Common myeloid progenitor, CD34-positive (primary cell): ENCODE measurements around the gene SEC14L2.
"Not testable (repeated sequence)": the region's sequence is repeated elsewhere in the genome, so short reads cannot be mapped to it uniquely, and the experiment has no call there.

Experiments
- CTCF ChIA-PET: fragments of 350-600 bp; sonication (Branson Sonifier 250); formaldehyde crosslinking; loops from one replicate; lab custom pipeline; 2021; ENCODE audit warnings: antibody characterized with exemption; lab: Charles Lee
- POLR2A ChIA-PET: fragments of 350-600 bp; sonication (Branson Sonifier 250); formaldehyde crosslinking; loops from one replicate; lab custom pipeline; 2021; ENCODE audit warnings: antibody characterized with exemption; lab: Charles Lee
- DNase-seq, 3 donors: peaks; one replicate each; pipeline versions ENCODE4 v3.0.0 to v3.0.0-alpha.2; 2013
- H3K27ac ChIP-seq, 2 experiments: 1 replicate in 1 of 2; 2 replicates in 1 of 2; pipeline ENCODE4 v1.7.0; 2013; ENCODE audit warnings: inconsistent platforms in 2 of 2, low read length in 2 of 2, mild to moderate bottlenecking in 2 of 2, low read depth in 1 of 2, moderate library complexity in 1 of 2; ENCODE audit not compliant: severe bottlenecking in 2 of 2, insufficient read depth in 1 of 2, poor library complexity in 1 of 2
- H3K27me3 ChIP-seq, 5 experiments: replicated peaks in 2 of 5; 1 replicate in 3 of 5; 2 replicates in 2 of 5; pipeline versions ENCODE4 v1.6.1 to v1.7.0; 2013; ENCODE audit warnings: low read length in 4 of 5, mild to moderate bottlenecking in 2 of 5, moderate library complexity in 2 of 5, inconsistent platforms in 1 of 5; ENCODE audit not compliant: insufficient read depth in 5 of 5, control insufficient read depth in 4 of 5
- H3K36me3 ChIP-seq, 4 experiments: 1 replicate in 2 of 4; 2 replicates in 2 of 4; pipeline versions ENCODE4 v1.6.1 to v1.7.0; 2013; ENCODE audit warnings: low read length in 3 of 4, control low read depth in 1 of 4, mild to moderate bottlenecking in 1 of 4; ENCODE audit not compliant: control insufficient read depth in 4 of 4, insufficient read depth in 4 of 4
- H3K4me1 ChIP-seq, 4 experiments: 1 replicate in 3 of 4; 2 replicates in 1 of 4; pipeline versions ENCODE4 v1.6.1 to v1.7.1; 2013; ENCODE audit warnings: low read length in 3 of 4, mild to moderate bottlenecking in 3 of 4, control low read depth in 1 of 4, inconsistent platforms in 1 of 4, moderate library complexity in 1 of 4; ENCODE audit not compliant: control insufficient read depth in 4 of 4, insufficient read depth in 4 of 4; ENCODE audit errors: control extremely low read depth in 1 of 4
- H3K4me3 ChIP-seq, 7 experiments: 1 replicate in 4 of 7; 2 replicates in 3 of 7; pipeline versions ENCODE4 v1.5.1 to v1.7.0; 2013; ENCODE audit warnings: mild to moderate bottlenecking in 7 of 7, low read length in 6 of 7, moderate library complexity in 6 of 7, inconsistent platforms in 2 of 7, low read depth in 2 of 7, control low read depth in 1 of 7; ENCODE audit not compliant: insufficient read depth in 4 of 7, control insufficient read depth in 1 of 7; ENCODE audit errors: extremely low read depth in 1 of 7
- H3K9me3 ChIP-seq, 5 experiments: 1 replicate in 4 of 5; 2 replicates in 1 of 5; pipeline versions ENCODE4 v1.6.1 to v1.7.1; 2013; ENCODE audit warnings: low read length in 4 of 5, mild to moderate bottlenecking in 2 of 5, inconsistent platforms in 1 of 5, low read depth in 1 of 5, moderate library complexity in 1 of 5; ENCODE audit not compliant: control insufficient read depth in 4 of 5, insufficient read depth in 2 of 5; ENCODE audit errors: control extremely low read depth in 1 of 5
- WGBS: methylation state at CpG from one replicate; pipeline ENCODE4 v1.1.5; 2013; ENCODE audit not compliant: insufficient coverage; 5-methylcytosine and 5-hydroxymethylcytosine counted together

Gene SEC14L2

DNA sequence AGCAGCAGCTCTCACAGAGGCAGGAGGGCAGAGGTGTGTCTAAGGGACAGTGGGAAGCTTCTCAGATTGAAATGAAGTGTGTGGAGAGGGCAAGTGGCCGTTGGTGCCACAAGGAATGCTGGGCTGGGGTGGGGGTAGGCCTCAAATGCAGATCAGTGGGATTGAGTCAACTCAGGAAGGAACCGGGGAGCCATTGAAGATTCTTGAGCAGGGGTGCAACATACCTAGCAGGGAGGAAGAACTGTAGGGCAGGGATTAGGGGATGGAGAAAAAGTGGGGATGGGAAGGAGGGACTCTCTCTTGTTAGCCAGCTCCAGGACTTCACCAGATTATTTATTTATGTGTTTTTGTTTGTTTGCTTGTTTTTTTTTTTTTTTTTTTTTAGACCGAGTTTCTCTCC, 2.9 kb upstream of the SEC14L2 start:
- POLR2A ChIA-PET = no interaction called here
- H3K4me3 ChIP-seq = no peak overlapping the region
- H3K27me3 ChIP-seq = peaks cover 0 to 35% (median 26%) of the 10 kb centered on the region in 5 experiments
- no peaks in the 10 kb centered on the region for H3K9me3 ChIP-seq
- CTCF ChIA-PET = interaction anchor here (1.3 to 7.0 kb wide), 2 partner anchors 31 to 108 kb away, joined by 4 to 91 read pairs; partner anchors contain the start of gene CASTOR1
- WGBS = 70% methylated on average over 2 of the region's 3 CpGs
- no peak overlapping the region for H3K27ac ChIP-seq
- no peak for DNase-seq
- no peaks in the 10 kb centered on the region for H3K36me3 ChIP-seq
- peaks cover 2 to 37% (median 18%) of the 10 kb centered on the region in 4 experiments for H3K4me1 ChIP-seq

DNA sequence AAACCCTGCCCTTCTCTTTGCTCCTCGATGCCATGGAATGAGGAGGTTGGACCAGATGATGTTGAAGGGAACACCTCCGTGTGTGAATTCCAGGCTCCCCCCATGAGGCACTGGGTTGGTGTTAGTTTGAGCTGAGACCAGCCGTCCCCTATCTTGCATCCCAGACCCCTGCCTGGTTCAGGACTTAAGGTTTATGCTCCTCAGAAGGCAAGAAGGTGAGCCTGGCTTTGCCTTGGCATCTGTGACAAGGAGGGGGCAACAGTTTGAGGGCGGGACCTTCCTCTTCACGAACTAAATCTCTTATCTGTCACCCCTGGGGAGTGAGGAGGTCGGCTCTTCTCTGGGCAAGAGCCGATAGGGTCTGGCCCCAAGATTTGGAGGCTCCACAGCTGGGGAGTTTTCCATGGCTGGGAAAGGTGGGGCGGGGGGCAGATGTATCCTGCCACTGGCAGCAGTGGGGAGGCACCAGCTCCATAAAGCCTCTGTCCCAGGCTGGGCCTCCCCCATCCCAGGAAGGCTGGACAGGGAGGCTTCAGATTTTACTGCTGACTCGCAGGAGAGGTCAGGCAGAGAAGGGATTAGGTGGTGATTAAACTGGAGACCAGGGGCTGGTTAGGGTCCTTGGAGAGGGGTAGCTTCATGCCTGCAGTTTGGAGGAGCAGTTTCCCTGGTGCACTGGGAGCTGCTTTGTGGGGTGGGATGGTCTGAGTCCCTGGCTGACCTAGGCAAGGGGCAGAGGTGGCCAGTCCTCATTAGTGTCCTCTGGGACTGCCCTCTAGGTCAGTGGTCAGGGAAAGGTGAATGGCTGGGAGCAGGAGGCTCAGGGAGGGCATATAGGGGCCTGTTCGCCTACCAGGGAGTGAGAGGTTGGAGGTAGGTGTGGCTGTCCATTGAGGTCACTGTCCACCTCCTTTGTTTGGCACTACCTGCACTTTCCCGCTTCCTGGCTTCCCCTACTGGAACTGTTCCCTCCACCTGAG, 1.1 kb downstream of the SEC14L2 start:
- peaks cover 0 to 44% (median 14%) of the 10 kb centered on the region in 4 experiments for H3K4me1 ChIP-seq
- H3K9me3 ChIP-seq = no peaks in the 10 kb centered on the region
- WGBS = 3% methylated on average over 4 of the region's 11 CpGs
- H3K27me3 ChIP-seq = peaks cover 0 to 49% (median 26%) of the 10 kb centered on the region in 5 experiments
- no peak overlapping the region for H3K27ac ChIP-seq
- H3K4me3 ChIP-seq = peak overlapping the region in 1 of 7 experiments; percentile 51
- H3K36me3 ChIP-seq = no peaks in the 10 kb centered on the region
- POLR2A ChIA-PET = interaction anchor here (1.4 kb wide), 1 partner anchor 24 kb away, joined by 3 read pairs; no protein-coding TSS in a partner anchor
- peak in 1 of 3 donors; percentile 15 for DNase-seq
- CTCF ChIA-PET = interaction anchor here (0.7 to 2.4 kb wide), 8 partner anchors 7 to 115 kb away, joined by 3 to 12 read pairs (median 4); no protein-coding TSS in a partner anchor

DNA sequence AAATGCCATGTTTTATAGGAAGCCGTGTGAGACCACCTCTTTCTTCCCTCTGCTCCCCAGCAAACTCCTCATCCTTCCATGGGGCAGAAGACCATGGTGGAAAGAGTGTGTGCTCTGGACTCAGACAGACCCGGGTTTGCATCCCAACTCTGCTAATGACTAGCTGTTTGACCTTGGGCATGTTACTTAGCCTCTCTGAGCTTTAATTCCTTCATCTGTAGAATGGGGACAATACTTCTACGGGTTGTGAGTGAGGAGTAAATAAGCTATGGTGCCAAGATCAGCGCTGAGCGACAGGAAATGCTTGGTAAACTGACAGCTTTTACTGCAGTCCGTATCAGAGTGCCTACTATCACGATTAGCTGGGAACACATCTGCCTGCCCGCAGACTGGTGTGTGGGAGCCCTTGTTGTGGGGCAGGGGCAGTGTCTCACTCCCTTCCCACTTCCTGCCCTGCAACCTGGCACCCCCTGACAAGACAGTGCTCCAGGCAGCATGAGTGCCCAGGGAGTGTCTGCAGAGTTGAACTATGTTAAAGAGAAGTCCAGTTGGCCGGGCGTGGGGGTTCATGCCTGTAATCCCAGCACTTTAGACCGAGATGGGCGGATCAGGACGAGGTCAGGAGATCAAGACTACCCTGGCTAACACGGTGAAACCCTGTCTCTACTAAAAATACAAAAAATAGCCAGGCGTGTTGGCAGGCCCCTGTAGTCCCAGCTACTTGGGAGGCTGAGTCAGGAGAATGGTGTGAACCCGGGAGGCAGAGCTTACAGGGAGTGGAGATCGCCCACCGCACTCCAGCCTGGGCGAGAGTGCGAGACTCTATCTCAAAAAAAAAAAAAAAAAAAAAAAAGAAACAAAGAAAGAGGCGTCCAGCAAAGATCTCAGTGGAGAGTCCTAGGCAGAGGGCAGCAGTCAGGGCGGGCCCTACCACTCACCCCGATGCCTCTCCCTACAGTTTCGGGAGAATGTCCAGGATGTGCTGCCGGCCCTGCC, 2.2 kb downstream of the SEC14L2 start:
- 75% methylated on average over 19 of the region's 25 CpGs for WGBS
- H3K27me3 ChIP-seq = peaks cover 0 to 49% (median 26%) of the 10 kb centered on the region in 5 experiments
- no peak overlapping the region for H3K27ac ChIP-seq
- H3K36me3 ChIP-seq = no peaks in the 10 kb centered on the region
- H3K9me3 ChIP-seq = no peaks in the 10 kb centered on the region
- DNase-seq = peak in 2 of 3 donors; percentile 7 to 52
- CTCF ChIA-PET = interaction anchor here (1.6 to 2.4 kb wide), 3 partner anchors 9 to 47 kb away, joined by 3 to 12 read pairs (median 4); no protein-coding TSS in a partner anchor
- POLR2A ChIA-PET = no interaction called here
- H3K4me3 ChIP-seq = no peak overlapping the region
- H3K4me1 ChIP-seq = peaks cover 0 to 37% (median 12%) of the 10 kb centered on the region in 4 experiments

DNA sequence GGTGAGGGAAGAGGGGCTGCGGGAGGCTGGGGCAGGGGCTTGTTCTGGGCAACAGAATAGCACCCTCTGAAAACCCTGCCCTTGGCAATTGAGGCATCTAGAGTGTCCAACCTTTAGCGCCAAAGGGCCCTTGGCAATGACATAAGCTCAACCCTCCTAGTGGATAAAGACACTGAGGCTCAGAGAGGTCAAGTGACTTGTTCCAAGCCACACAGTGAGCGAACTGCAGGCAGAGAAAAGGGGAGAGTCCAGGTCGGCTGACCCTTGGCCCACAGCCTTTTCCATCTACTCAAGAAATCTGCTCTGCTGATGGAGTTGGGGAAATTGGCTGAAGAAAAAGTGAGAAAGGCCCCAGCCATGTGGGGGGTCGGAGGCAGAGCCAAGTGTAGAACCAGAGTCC, 2.9 kb downstream of the SEC14L2 start:
- no peak for DNase-seq
- Histone ChIP-seq H3K27ac (no peak overlapping the region), H3K36me3 (no peaks in the 10 kb centered on the region), H3K4me1 (peaks cover 0 to 37% (median 12%) of the 10 kb centered on the region in 4 experiments), H3K9me3 (no peaks in the 10 kb centered on the region), H3K27me3 (peaks cover 0 to 49% (median 26%) of the 10 kb centered on the region in 5 experiments), H3K4me3 (no peak overlapping the region)
- POLR2A ChIA-PET = no interaction called here
- CTCF ChIA-PET = no interaction called here
- 97% methylated on average over 5 of the region's 5 CpGs for WGBS

DNA sequence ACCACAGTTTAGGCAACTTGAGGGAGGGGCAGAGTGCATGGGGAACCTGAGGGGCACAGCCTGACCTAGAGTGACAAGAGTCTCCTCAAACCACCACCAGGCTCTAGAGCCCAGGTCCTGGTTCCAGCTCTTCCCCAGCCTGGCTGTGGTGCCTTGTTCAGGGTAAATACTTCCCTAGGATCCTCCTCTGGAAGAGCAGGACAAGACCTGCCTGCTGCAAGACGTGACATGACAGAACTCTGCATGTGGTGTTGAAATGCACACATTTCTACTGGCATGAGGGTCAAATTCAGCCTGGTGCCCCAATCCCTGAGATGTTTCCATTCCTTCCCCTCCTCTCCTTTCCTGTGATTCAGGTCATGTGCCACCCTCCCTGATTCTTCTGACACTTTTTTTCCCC, 3.3 kb downstream of the SEC14L2 start:
- Histone ChIP-seq H3K4me3 (no peak overlapping the region), H3K27me3 (peaks cover 0 to 49% (median 23%) of the 10 kb centered on the region in 5 experiments), H3K36me3 (no peaks in the 10 kb centered on the region), H3K9me3 (no peaks in the 10 kb centered on the region), H3K27ac (no peak overlapping the region), H3K4me1 (peaks cover 0 to 37% (median 12%) of the 10 kb centered on the region in 4 experiments)
- POLR2A ChIA-PET = no interaction called here
- 100% methylated on average over 1 of the region's 1 CpG for WGBS
- DNase-seq = no peak
- CTCF ChIA-PET = no interaction called here

DNA sequence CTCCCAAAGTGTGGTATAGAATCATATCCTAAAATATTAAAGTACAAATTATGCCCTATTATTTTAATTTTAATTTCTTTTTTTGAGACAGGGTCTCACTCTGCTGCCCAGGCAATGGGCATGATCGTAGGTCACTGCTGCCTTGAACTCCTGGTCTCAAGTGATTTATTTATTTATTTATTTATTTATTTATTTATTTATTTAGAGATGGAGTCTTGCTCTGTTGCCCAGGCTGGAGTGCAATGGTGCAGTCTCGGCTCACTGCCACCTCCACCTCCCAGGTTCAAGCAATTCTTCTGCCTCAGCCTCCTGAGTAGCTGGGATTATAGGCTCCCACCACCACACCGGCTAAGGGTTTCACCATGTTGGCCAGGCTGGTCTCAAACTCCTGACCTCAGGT, 4.2 kb downstream of the SEC14L2 start:
- H3K36me3 ChIP-seq, H3K27ac ChIP-seq, H3K9me3 ChIP-seq, CTCF ChIA-PET, POLR2A ChIA-PET, DNase-seq, H3K4me3 ChIP-seq: not testable (repeated sequence)
- WGBS = 100% methylated on average over 1 of the region's 3 CpGs
- H3K27me3 ChIP-seq = peaks cover 0 to 43% (median 19%) of the 10 kb centered on the region in 5 experiments
- H3K4me1 ChIP-seq = peaks cover 0 to 37% (median 12%) of the 10 kb centered on the region in 4 experiments
